Tibial nerve (tissue), 4 donors: Measurements from ENCODE around the gene SMARCAD1. TPM values are rescaled to one million over a fixed set of nuclear protein-coding genes. Genes with fewer than 3 reads are reported as not detected.

Experiments used
- DNase-seq, 2 donors: peaks; one replicate each; pipeline ENCODE4 v3.0.0-alpha.2; 2019; ENCODE audit warnings: low spot score in 2 of 2
- H3K27ac ChIP-seq, 4 donors: fragments of 200-600 bp; sonication (generic) in 3 of 4; one replicate each; pipeline ENCODE4 v1.5.1; 2017 to 2019; ENCODE audit warnings: mild to moderate bottlenecking in 1 of 4
- H3K27me3 ChIP-seq, 2 donors: fragments of 200-600 bp; sonication (generic) in 1 of 2; one replicate each; pipeline versions ENCODE4 v1.5.1 to v1.6.0; 2017 to 2019
- H3K36me3 ChIP-seq, 3 donors: fragments of 200-600 bp; sonication (generic); one replicate each; pipeline ENCODE4 v1.5.1; 2018 to 2019
- H3K4me1 ChIP-seq, 4 donors: fragments of 200-600 bp; sonication (generic) in 3 of 4; one replicate each; pipeline ENCODE4 v1.5.1; 2017 to 2019
- H3K4me3 ChIP-seq, 4 donors: fragments of 200-600 bp; sonication (generic) in 3 of 4; one replicate each; pipeline ENCODE4 v1.5.1; 2017 to 2019; ENCODE audit warnings: mild to moderate bottlenecking in 1 of 4, moderate library complexity in 1 of 4
- H3K9me3 ChIP-seq, 4 donors: fragments of 200-600 bp; sonication (generic) in 3 of 4; one replicate each; pipeline ENCODE4 v1.5.1; 2017 to 2019
- CTCF ChIP-seq, 5 experiments: fragments of 200-600 bp in 3 of 5; fragments of 450-650 bp in 2 of 5; sonication (generic) in 3 of 5; IDR thresholded peaks; one replicate each; pipeline ENCODE4 v1.5.1; 2016 to 2019; ENCODE audit warnings: antibody characterized with exemption in 5 of 5, mild to moderate bottlenecking in 3 of 5, moderate library complexity in 2 of 5
- EP300 ChIP-seq, 2 donors: sonication (generic); formaldehyde crosslinking; IDR thresholded peaks; one replicate each; pipeline ENCODE4 v1.6.1; 2017; ENCODE audit warnings: antibody characterized with exemption in 2 of 2, mild to moderate bottlenecking in 1 of 2
- POLR2A ChIP-seq, 2 donors: fragments of 450-650 bp; IDR thresholded peaks; one replicate each; pipeline ENCODE4 v1.6.1; 2017; ENCODE audit warnings: antibody characterized with exemption in 2 of 2, mild to moderate bottlenecking in 2 of 2, moderate library complexity in 2 of 2
- WGBS, 2 donors: methylation state at CpG; one replicate each; pipeline ENCODE4 v1.1.5; 2018; 5-methylcytosine and 5-hydroxymethylcytosine counted together
- total RNA-seq, 4 donors: library from RNA; depleted of rRNA; stranded (reverse); fragments of >200 nt; gene quantifications; one replicate each; pipeline ENCODE4 v1.1.0, GENCODE V29; 2016

Gene SMARCAD1
- total RNA-seq, 4 donors from 2014 or later: 22.3 to 25.7 (median 23.6) TPM

- Histone ChIP-seq H3K4me3 (no peak overlapping the region), H3K27ac (no peak overlapping the region), H3K9me3 (no peaks in the 10 kb centered on the region), H3K27me3 (no peaks in the 10 kb centered on the region), H3K36me3 (peaks cover 0 to 50% (median 0%) of the 10 kb centered on the region in 3 donors), H3K4me1 (peaks cover 0 to 4% (median 0%) of the 10 kb centered on the region in 4 donors)
- no peak for TF ChIP-seq EP300 (IDR thresholded peaks at IDR 0.05)
- no peak for TF ChIP-seq CTCF (IDR thresholded peaks at IDR 0.05)
- TF ChIP-seq POLR2A (IDR thresholded peaks at IDR 0.05): no peak
- DNase-seq: no peak
Observed at GRCh38 chr4:94251094-94251493, 43.4 kb downstream of the SMARCAD1 start.

- WGBS, 2 donors: 72 to 76% methylated on average over 3 of the region's 3 CpGs
- TF ChIP-seq EP300 (IDR thresholded peaks at IDR 0.05): no peak
- no peak for TF ChIP-seq CTCF (IDR thresholded peaks at IDR 0.05)
- TF ChIP-seq POLR2A (IDR thresholded peaks at IDR 0.05): no peak
- H3K36me3 ChIP-seq: peaks cover 0 to 49% (median 0%) of the 10 kb centered on the region in 3 donors
- H3K27ac ChIP-seq: no peak overlapping the region
- H3K4me3 ChIP-seq: no peak overlapping the region
- peaks cover 0 to 4% (median 0%) of the 10 kb centered on the region in 4 donors for H3K4me1 ChIP-seq
- DNase-seq: no peak
- H3K27me3 ChIP-seq: no peaks in the 10 kb centered on the region
- no peaks in the 10 kb centered on the region for H3K9me3 ChIP-seq
Observed at GRCh38 chr4:94253036-94253435, 45.4 kb downstream of the SMARCAD1 start.

- no peaks in the 10 kb centered on the region for H3K27me3 ChIP-seq
- peaks cover 0 to 46% (median 0%) of the 10 kb centered on the region in 3 donors for H3K36me3 ChIP-seq
- no peaks in the 10 kb centered on the region for H3K9me3 ChIP-seq
- no peak overlapping the region for H3K27ac ChIP-seq
- no peak for DNase-seq
- WGBS, 2 donors: 95 to 98% methylated on average over 8 of the region's 8 CpGs
- H3K4me3 ChIP-seq: no peak overlapping the region
- peaks cover 0 to 4% (median 0%) of the 10 kb centered on the region in 4 donors for H3K4me1 ChIP-seq
- TF ChIP-seq POLR2A (IDR thresholded peaks at IDR 0.05): no peak
- no peak for TF ChIP-seq CTCF (IDR thresholded peaks at IDR 0.05)
- no peak for TF ChIP-seq EP300 (IDR thresholded peaks at IDR 0.05)
Observed at GRCh38 chr4:94256144-94256783, 48.6 kb downstream of the SMARCAD1 start.

- Histone ChIP-seq H3K4me3 (no peak overlapping the region), H3K4me1 (peaks cover 0 to 4% (median 0%) of the 10 kb centered on the region in 4 donors), H3K36me3 (peaks cover 0 to 40% (median 0%) of the 10 kb centered on the region in 3 donors), H3K27me3 (no peaks in the 10 kb centered on the region), H3K27ac (no peak overlapping the region), H3K9me3 (no peaks in the 10 kb centered on the region)
- no peak for TF ChIP-seq EP300 (IDR thresholded peaks at IDR 0.05)
- TF ChIP-seq CTCF (IDR thresholded peaks at IDR 0.05): peak in 1 of 5 experiments; percentile 8
- TF ChIP-seq POLR2A (IDR thresholded peaks at IDR 0.05): no peak
- DNase-seq: no peak
Observed at GRCh38 chr4:94256828-94257227, 49.2 kb downstream of the SMARCAD1 start.

- no peak overlapping the region for H3K27ac ChIP-seq
- H3K4me3 ChIP-seq: no peak overlapping the region
- TF ChIP-seq CTCF (IDR thresholded peaks at IDR 0.05): no peak
- no peak for TF ChIP-seq POLR2A (IDR thresholded peaks at IDR 0.05)
- TF ChIP-seq EP300 (IDR thresholded peaks at IDR 0.05): no peak
- peaks cover 0 to 19% (median 0%) of the 10 kb centered on the region in 3 donors for H3K36me3 ChIP-seq
- no peaks in the 10 kb centered on the region for H3K9me3 ChIP-seq
- no peak for DNase-seq
- H3K4me1 ChIP-seq: no peaks in the 10 kb centered on the region
- no peaks in the 10 kb centered on the region for H3K27me3 ChIP-seq
- WGBS, 2 donors: 69 to 75% methylated on average over 5 of the region's 5 CpGs
Observed at GRCh38 chr4:94262163-94263016, 54.7 kb downstream of the SMARCAD1 start.
